Heart left ventricle (tissue), 16 donors: Measurements from ENCODE around the gene KRT40. TPM values are rescaled to one million over a fixed set of nuclear protein-coding genes. Genes with fewer than 3 reads are reported as not detected.
"Not testable (repeated sequence)": the region's sequence is repeated elsewhere in the genome, so short reads cannot be mapped to it uniquely, and the experiment has no call there.

Source experiments
- ATAC-seq, 4 donors: fragments of 200-7000 bp; cut with Tn5 transposase; one replicate each; pipeline ENCODE4 v1.9.1; 2020 to 2022; ENCODE audit warnings: moderate library complexity in 4 of 4, mild to moderate bottlenecking in 3 of 4, moderate number of reproducible peaks in 1 of 4
- DNase-seq, 5 donors: peaks; one replicate each; pipeline ENCODE4 v3.0.0-alpha.2; 2020
- H3K27ac ChIP-seq, 12 donors: fragments of 200-600 bp; sonication (generic) in 4 of 12; one replicate each; pipeline versions ENCODE4 v1.5.0 to v1.8.0; 2016 to 2022; ENCODE audit warnings: mild to moderate bottlenecking in 2 of 12
- H3K27me3 ChIP-seq, 9 donors: fragments of 200-600 bp; sonication (generic) in 2 of 9; one replicate each; pipeline versions ENCODE4 v1.5.1 to v1.8.0; 2016 to 2022; ENCODE audit warnings: mild to moderate bottlenecking in 3 of 9
- H3K36me3 ChIP-seq, 9 donors: fragments of 200-600 bp; sonication (generic) in 2 of 9; one replicate each; pipeline versions ENCODE4 v1.5.0 to v1.8.0; 2018 to 2022; ENCODE audit warnings: mild to moderate bottlenecking in 2 of 9
- H3K4me1 ChIP-seq, 12 donors: fragments of 200-600 bp; sonication (generic) in 4 of 12; one replicate each; pipeline versions ENCODE4 v1.5.0 to v1.8.0; 2016 to 2022; ENCODE audit warnings: mild to moderate bottlenecking in 3 of 12
- H3K4me3 ChIP-seq, 12 donors: fragments of 200-600 bp; sonication (generic) in 4 of 12; one replicate each; pipeline versions ENCODE4 v1.5.0 to v1.8.0; 2017 to 2022; ENCODE audit warnings: mild to moderate bottlenecking in 9 of 12, moderate library complexity in 4 of 12
- H3K9me3 ChIP-seq, 12 donors: fragments of 200-600 bp; sonication (generic) in 4 of 12; one replicate each; pipeline versions ENCODE4 v1.5.0 to v1.8.0; 2016 to 2022; ENCODE audit warnings: mild to moderate bottlenecking in 1 of 12
- POLR2A ChIP-seq, 2 donors: fragments of 450-650 bp; IDR thresholded peaks; one replicate each; pipeline ENCODE4 v1.6.1; 2017; ENCODE audit warnings: antibody characterized with exemption in 2 of 2, mild to moderate bottlenecking in 2 of 2, moderate library complexity in 2 of 2
- WGBS, 4 donors: extraction: QIAGEN DNeasy Blood & Tissue Kit in 2 of 4; methylation state at CpG; one replicate each; pipeline versions ENCODE4 v1.1.5 to v1.1.7; 2013 to 2018; 5-methylcytosine and 5-hydroxymethylcytosine counted together
- intact Hi-C, 10 donors: fragments of 100-400 bp; cut with DNase I; formaldehyde crosslinking; loops; one replicate each; pipeline versions ENCODE4 v1.11.1 to v1.14.2; 2022
- polyA plus RNA-seq, 2 donors: library from polyadenylated mRNA; stranded (reverse); fragments of 200-250 nt; gene quantifications; one replicate each; pipeline ENCODE4 v1.2.3, GENCODE V29; 2013
- total RNA-seq, 9 donors: library from RNA; depleted of rRNA in 2 of 9; stranded (reverse); fragments of >200 nt in 2 of 9; fragmentation: NEBNext Ultra II Directional in 3 of 9; extraction: Animal tissue kit (Norgen Biotek cat#: 25700) in 3 of 9; gene quantifications; one replicate each; pipeline versions ENCODE4 v1.1.0 to v1.2.4, GENCODE V29; 2016 to 2023
- TF ChIP-seq, protein P1 (sequence below), 12 donors: fragments of 200-600 bp; sonication (generic) in 4 of 12; IDR thresholded peaks; one replicate each; pipeline versions ENCODE4 v1.5.0 to v1.8.0; 2018 to 2022; ENCODE audit warnings: antibody characterized with exemption in 12 of 12, mild to moderate bottlenecking in 5 of 12
- donor health status: ischemic (EF 13 %, LVEDD 7.1; RV severe dilation, severe dysfunction).
- donor health status: healthy with polysubstance abuse.
- donor health status: DM: no; HTN: yes; CAD: no.
- donor health status: DM: no; HTN: no; CAD: no.
- donor health status: ischemic (EF 25% LVEDD 6.9; RV normal size, moderate dysfunction).
- donor health status: ischemic (EF 25% LVEDD 5.7; RV mildly dilated, moderate dysfunction).
- donor health status: healthy.
- donor health status: DM: yes; HTN: yes; CAD: no.
- donor health status: ischemic (EF 35%, LVEDD 5.7; RV mildly dilated, moderate dysfunction).
- donor health status: nonischemic (EF 11% LVEDD 7.7; RV severe dilation, severe dysfunction).
- donor health status: DM: yes; HTN: yes; CAD: no.
- donor health status: PGD.
- donor health status: ischemic (EF 29% LVEDD 5.4; RV normal size, mild dysfunction).
- donor health status: nonischemic (EF 23%, LVEDD 6.1; RV moderate dilation, normal function).

The KRT40 gene
- total and polyA plus RNA-seq, 11 donors, result not detected

DNA sequence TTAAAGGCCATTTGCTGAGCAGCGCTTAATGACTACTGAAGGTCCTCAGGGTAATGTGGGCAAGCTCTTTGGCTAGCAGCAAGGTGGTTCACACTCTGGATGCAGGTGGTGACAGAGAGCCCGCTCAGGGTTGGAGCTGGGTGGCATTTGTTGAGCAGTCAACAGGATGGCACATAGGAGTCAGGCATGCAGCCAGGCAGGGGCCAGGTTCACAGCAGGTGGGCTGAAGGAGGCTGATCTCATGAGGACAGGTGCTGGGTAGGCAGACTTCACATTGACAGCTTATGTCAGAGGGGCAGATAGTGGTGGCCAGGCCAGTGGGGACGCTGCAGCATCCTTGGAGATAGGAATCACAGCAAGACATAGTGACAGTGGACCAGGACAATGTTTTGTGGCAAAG is 20.3 kb upstream of the KRT40 start:
- Histone ChIP-seq H3K4me1 (no peaks in the 10 kb centered on the region), H3K36me3 (no peaks in the 10 kb centered on the region), H3K4me3 (no peak overlapping the region), H3K27ac (no peak overlapping the region), H3K9me3 (no peaks in the 10 kb centered on the region), H3K27me3 (peaks cover 0 to 10% (median 0%) of the 10 kb centered on the region in 9 donors)
- TF ChIP-seq, protein P1, sequence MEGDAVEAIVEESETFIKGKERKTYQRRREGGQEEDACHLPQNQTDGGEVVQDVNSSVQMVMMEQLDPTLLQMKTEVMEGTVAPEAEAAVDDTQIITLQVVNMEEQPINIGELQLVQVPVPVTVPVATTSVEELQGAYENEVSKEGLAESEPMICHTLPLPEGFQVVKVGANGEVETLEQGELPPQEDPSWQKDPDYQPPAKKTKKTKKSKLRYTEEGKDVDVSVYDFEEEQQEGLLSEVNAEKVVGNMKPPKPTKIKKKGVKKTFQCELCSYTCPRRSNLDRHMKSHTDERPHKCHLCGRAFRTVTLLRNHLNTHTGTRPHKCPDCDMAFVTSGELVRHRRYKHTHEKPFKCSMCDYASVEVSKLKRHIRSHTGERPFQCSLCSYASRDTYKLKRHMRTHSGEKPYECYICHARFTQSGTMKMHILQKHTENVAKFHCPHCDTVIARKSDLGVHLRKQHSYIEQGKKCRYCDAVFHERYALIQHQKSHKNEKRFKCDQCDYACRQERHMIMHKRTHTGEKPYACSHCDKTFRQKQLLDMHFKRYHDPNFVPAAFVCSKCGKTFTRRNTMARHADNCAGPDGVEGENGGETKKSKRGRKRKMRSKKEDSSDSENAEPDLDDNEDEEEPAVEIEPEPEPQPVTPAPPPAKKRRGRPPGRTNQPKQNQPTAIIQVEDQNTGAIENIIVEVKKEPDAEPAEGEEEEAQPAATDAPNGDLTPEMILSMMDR (IDR thresholded peaks at IDR 0.05), result no peak
- TF ChIP-seq POLR2A (IDR thresholded peaks at IDR 0.05), result no peak
- ATAC-seq, result no peak
- DNase-seq, result no peak
- 75 to 89% (median 84%) methylated on average over 3 of the region's 3 CpGs for WGBS, 4 donors
- intact Hi-C loops, result no loop called here

DNA sequence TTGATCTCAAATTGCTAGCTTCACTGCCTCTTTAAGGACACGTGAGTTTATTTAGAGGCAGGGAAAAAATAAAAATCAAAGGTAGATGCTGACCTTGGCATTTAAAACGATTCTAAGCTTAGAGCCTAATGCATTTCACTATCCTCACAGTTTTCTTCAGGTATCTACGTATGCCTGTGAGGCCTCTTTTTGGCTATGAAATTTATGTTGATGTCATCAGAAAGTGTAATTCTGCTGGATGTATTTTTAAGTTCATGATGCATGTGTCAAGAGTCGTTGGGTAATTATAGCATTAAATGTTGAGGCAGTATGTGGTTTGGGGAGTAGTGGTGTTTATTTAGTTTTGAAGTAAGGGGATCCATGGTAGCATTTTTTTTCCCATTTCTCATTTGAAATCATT is 19.8 kb upstream of the KRT40 start:
- Histone ChIP-seq H3K4me3 (no peak overlapping the region), H3K27me3 (peaks cover 0 to 10% (median 0%) of the 10 kb centered on the region in 9 donors), H3K9me3 (no peaks in the 10 kb centered on the region), H3K27ac (no peak overlapping the region), H3K4me1 (no peaks in the 10 kb centered on the region), H3K36me3 (no peaks in the 10 kb centered on the region)
- ATAC-seq, result no peak
- intact Hi-C loops, result no loop called here
- TF ChIP-seq, protein P1 (IDR thresholded peaks at IDR 0.05), result no peak
- TF ChIP-seq POLR2A (IDR thresholded peaks at IDR 0.05), result no peak
- DNase-seq, result no peak
- 62 to 70% (median 69%) methylated on average over 4 of the region's 4 CpGs for WGBS, 4 donors

GRCh38 chr17:41002814-41003213 is 18.7 kb upstream of the KRT40 start:
- TF ChIP-seq, protein P1 (IDR thresholded peaks at IDR 0.05), result no peak
- no peak for TF ChIP-seq POLR2A (IDR thresholded peaks at IDR 0.05)
- no peak for ATAC-seq

GRCh38 chr17:41001795-41002194 is 17.7 kb upstream of the KRT40 start:
- Histone ChIP-seq H3K27me3 (peaks cover 0 to 21% (median 5%) of the 10 kb centered on the region in 9 donors), H3K9me3 (no peaks in the 10 kb centered on the region), H3K4me1 (no peaks in the 10 kb centered on the region), H3K27ac (no peak overlapping the region), H3K4me3 (no peak overlapping the region), H3K36me3 (no peaks in the 10 kb centered on the region)
- ATAC-seq (no peak), DNase-seq (no peak)
- TF ChIP-seq, protein P1 (IDR thresholded peaks at IDR 0.05), result no peak
- TF ChIP-seq POLR2A (IDR thresholded peaks at IDR 0.05), result no peak
- 68 to 76% (median 72%) methylated on average over 4 of the region's 4 CpGs for WGBS, 4 donors
- intact Hi-C loops, result no loop called here

More at GRCh38 chr17:41002814-41003213, 18.7 kb upstream of the KRT40 start:
- Histone ChIP-seq H3K4me1 (no peaks in the 10 kb centered on the region), H3K27ac (no peak overlapping the region), H3K36me3 (no peaks in the 10 kb centered on the region), H3K9me3 (no peaks in the 10 kb centered on the region), H3K4me3 (no peak overlapping the region), H3K27me3 (peaks cover 0 to 15% (median 0%) of the 10 kb centered on the region in 9 donors)
- intact Hi-C loops, result no loop called here
- 57 to 62% (median 61%) methylated on average over 5 of the region's 5 CpGs for WGBS, 4 donors
- DNase-seq, result no peak

- not testable (repeated sequence) for DNase-seq
Observed at GRCh38 chr17:40999563-40999962, 15.4 kb upstream of the KRT40 start, which contains the start of gene KRTAP3-2. KRTAP3-2 (minus strand) TSS chr17:40999906; CDS start chr17:40999853, 53 bp downstream.

More at GRCh38 chr17:40999563-40999962, 15.4 kb upstream of the KRT40 start, which contains the start of gene KRTAP3-2:
- WGBS, 4 donors, result 70 to 86% (median 72%) methylated on average over 6 of the region's 6 CpGs
- H3K27ac ChIP-seq, ATAC-seq, H3K9me3 ChIP-seq, intact Hi-C loops, H3K4me3 ChIP-seq, H3K36me3 ChIP-seq, H3K4me1 ChIP-seq: not testable (repeated sequence)
- H3K27me3 ChIP-seq, result peaks cover 0 to 41% (median 8%) of the 10 kb centered on the region in 9 donors
